H1 (cell line): ENCODE data around the gene GRK6. TPM values are rescaled to one million over a fixed set of nuclear protein-coding genes. Genes with fewer than 3 reads are reported as not detected.

ENCODE experiments used
- CTCF ChIA-PET: fragments of 300-600 bp; sonication (Branson Sonifier 250); formaldehyde crosslinking; loops from one replicate; lab custom pipeline; 2021; ENCODE audit not compliant: partially characterized antibody; lab: Charles Lee
- POLR2A ChIA-PET: fragments of 300-600 bp; sonication (Branson Sonifier 250); formaldehyde crosslinking; loops from one replicate; lab custom pipeline; 2021; ENCODE audit warnings: inconsistent platforms; ENCODE audit not compliant: partially characterized antibody; lab: Charles Lee
- DNase-seq, 2 experiments: peaks; one replicate each; pipeline versions ENCODE4 v3.0.0 to v3.0.0-alpha.2; 2010 to 2022; ENCODE audit warnings: low spot score in 2 of 2, low read depth in 1 of 2, mixed read lengths in 1 of 2
- FAIRE-seq: peaks from 2 replicates; lab custom pipeline; 2011; peaks lifted over from hg19 to GRCh38; lab: Jason Lieb, UNC
- H2AFZ ChIP-seq: 2 replicates; pipeline ENCODE4 v1.8.1; 2012; ENCODE audit warnings: low read length, inconsistent platforms
- H2AK5ac ChIP-seq: 2 replicates; pipeline ENCODE4 v1.6.1; 2013; ENCODE audit warnings: low read depth, low read length
- H2BK120ac ChIP-seq: replicated peaks from 2 replicates; pipeline ENCODE3; 2013; ENCODE audit warnings: low read depth, low read length, inconsistent platforms
- H2BK12ac ChIP-seq: 2 replicates; pipeline ENCODE4 v1.6.1; 2013; ENCODE audit warnings: low read depth, low read length
- H2BK15ac ChIP-seq: 2 replicates; pipeline ENCODE4 v1.6.1; 2013; ENCODE audit warnings: low read length
- H2BK20ac ChIP-seq: 2 replicates; pipeline ENCODE4 v1.6.1; 2013; ENCODE audit warnings: low read length
- H2BK5ac ChIP-seq: 2 replicates; pipeline ENCODE4 v1.6.1; 2013; ENCODE audit warnings: low read depth, low read length
- H3K14ac ChIP-seq: 2 replicates; pipeline ENCODE4 v1.6.1; 2013; ENCODE audit warnings: inconsistent platforms; ENCODE audit not compliant: insufficient read length
- H3K18ac ChIP-seq: 2 replicates; pipeline ENCODE4 v1.6.1; 2013; ENCODE audit warnings: low read length; ENCODE audit errors: extremely low read depth
- H3K23ac ChIP-seq: 2 replicates; pipeline ENCODE4 v1.6.1; 2013; ENCODE audit warnings: inconsistent platforms; ENCODE audit not compliant: insufficient read length
- H3K23me2 ChIP-seq: 2 replicates; pipeline ENCODE4 v1.6.1; 2013; ENCODE audit warnings: low read depth, low read length
- H3K27ac ChIP-seq: 2 replicates; pipeline ENCODE4 v1.6.1; 2011; ENCODE audit warnings: low read depth, low read length, inconsistent platforms
- H3K27me3 ChIP-seq, 4 experiments: replicated peaks in 1 of 4; 1 replicate in 1 of 4; 2 replicates in 3 of 4; pipeline versions ENCODE4 v1.6.1 to v1.8.1; 2011 to 2013; ENCODE audit warnings: low read length in 3 of 4, mild to moderate bottlenecking in 3 of 4, inconsistent platforms in 2 of 4, mixed read lengths in 2 of 4, moderate library complexity in 1 of 4; ENCODE audit not compliant: control insufficient read depth in 3 of 4, insufficient read depth in 3 of 4; ENCODE audit errors: extremely low read depth in 1 of 4
- H3K36me3 ChIP-seq, 4 experiments: 2 replicates each; pipeline versions ENCODE4 v1.6.1 to v1.8.1; 2011 to 2013; ENCODE audit warnings: mild to moderate bottlenecking in 4 of 4, low read length in 3 of 4, moderate library complexity in 2 of 4, control low read depth in 1 of 4, inconsistent platforms in 1 of 4; ENCODE audit not compliant: insufficient read depth in 4 of 4, control insufficient read depth in 2 of 4
- H3K4ac ChIP-seq: replicated peaks from 2 replicates; pipeline ENCODE3; 2013; ENCODE audit warnings: low read length, low read depth, mixed read lengths, inconsistent platforms; ENCODE audit not compliant: insufficient read length
- H3K4me1 ChIP-seq, 4 experiments: replicated peaks in 1 of 4; 1 replicate in 1 of 4; 2 replicates in 3 of 4; pipeline versions ENCODE4 v1.6.1 to v1.8.1; 2011 to 2013; ENCODE audit warnings: low read length in 3 of 4, inconsistent platforms in 2 of 4, mixed read lengths in 1 of 4; ENCODE audit not compliant: insufficient read depth in 4 of 4, control insufficient read depth in 3 of 4
- H3K4me2 ChIP-seq, 2 experiments: 2 replicates each; pipeline versions ENCODE4 v1.6.1 to v1.8.1; 2011 to 2013; ENCODE audit warnings: low read depth in 2 of 2, low read length in 2 of 2, control low read depth in 1 of 2, inconsistent platforms in 1 of 2, mild to moderate bottlenecking in 1 of 2; ENCODE audit not compliant: insufficient read depth in 1 of 2
- H3K4me3 ChIP-seq, 4 experiments: fragments of 200-600, 300-600 bp in 1 of 4; sonication (generic), shearing (Covaris generic), sonication (Bioruptor Twin) in 1 of 4; 2 replicates each; pipeline versions ENCODE4 v1.5.1 to v1.8.1; 2011 to 2016; ENCODE audit warnings: low read length in 4 of 4, low read depth in 3 of 4, control low read depth in 2 of 4, inconsistent platforms in 2 of 4, mild to moderate bottlenecking in 2 of 4, mixed read lengths in 1 of 4, moderate library complexity in 1 of 4; ENCODE audit not compliant: insufficient read depth in 2 of 4; ENCODE audit errors: extremely low read depth in 1 of 4
- H3K56ac ChIP-seq: replicated peaks from 2 replicates; pipeline ENCODE3; 2013; ENCODE audit warnings: low read depth, mild to moderate bottlenecking, mixed read lengths, low read length, inconsistent platforms; ENCODE audit not compliant: insufficient read length
- H3K79me1 ChIP-seq: 2 replicates; pipeline ENCODE4 v1.6.1; 2013; ENCODE audit warnings: low read depth, low read length, control low read depth
- H3K79me2 ChIP-seq, 2 experiments: 2 replicates each; pipeline versions ENCODE4 v1.6.1 to v1.8.1; 2012 to 2013; ENCODE audit warnings: low read length in 2 of 2, mild to moderate bottlenecking in 2 of 2, inconsistent platforms in 1 of 2; ENCODE audit not compliant: insufficient read depth in 2 of 2, control insufficient read depth in 1 of 2
- H3K9ac ChIP-seq, 4 experiments: replicated peaks in 1 of 4; 1 replicate in 1 of 4; 2 replicates in 3 of 4; pipeline versions ENCODE4 v1.6.1 to v1.8.1; 2011 to 2013; ENCODE audit warnings: low read depth in 3 of 4, low read length in 3 of 4, control low read depth in 2 of 4, mild to moderate bottlenecking in 2 of 4, moderate library complexity in 2 of 4, inconsistent platforms in 1 of 4; ENCODE audit errors: extremely low read depth in 1 of 4
- H3K9me3 ChIP-seq, 2 experiments: 2 replicates each; pipeline versions ENCODE4 v1.6.1 to v1.8.1; 2012 to 2013; ENCODE audit warnings: mild to moderate bottlenecking in 2 of 2, moderate library complexity in 2 of 2, control low read depth in 1 of 2, inconsistent platforms in 1 of 2, low read depth in 1 of 2, low read length in 1 of 2, mixed read lengths in 1 of 2; ENCODE audit not compliant: insufficient read depth in 2 of 2
- H4K20me1 ChIP-seq, 2 experiments: replicated peaks in 1 of 2; 2 replicates each; pipeline versions ENCODE3 to v1.8.1; 2011 to 2013; ENCODE audit warnings: inconsistent platforms in 2 of 2, low read length in 2 of 2, mild to moderate bottlenecking in 1 of 2; ENCODE audit not compliant: insufficient read depth in 2 of 2, control insufficient read depth in 1 of 2
- H4K5ac ChIP-seq: 2 replicates; pipeline ENCODE4 v1.6.1; 2013; ENCODE audit warnings: low read length, low read depth, mixed read lengths, inconsistent platforms; ENCODE audit not compliant: insufficient read length
- H4K8ac ChIP-seq: 2 replicates; pipeline ENCODE4 v1.8.0; 2013; ENCODE audit warnings: mild to moderate bottlenecking, moderate library complexity, low read length, inconsistent platforms; ENCODE audit not compliant: insufficient read depth; ENCODE audit errors: extremely low read depth
- H4K91ac ChIP-seq: replicated peaks from 2 replicates; pipeline ENCODE3; 2013; ENCODE audit warnings: low read length, mixed read lengths, inconsistent platforms; ENCODE audit not compliant: insufficient read length
- FOSL1 ChIP-seq: IDR thresholded peaks from 2 replicates; pipeline ENCODE4 v1.6.1; 2011; ENCODE audit warnings: mild to moderate bottlenecking, low read depth, low read length, moderate library complexity; ENCODE audit not compliant: insufficient read depth
- KDM4A ChIP-seq: IDR thresholded peaks from one replicate; pipeline ENCODE4 v1.7.1; 2012; ENCODE audit warnings: low read depth, mild to moderate bottlenecking, moderate library complexity, low read length, inconsistent platforms; ENCODE audit not compliant: severe bottlenecking
- PHF8 ChIP-seq: fragments of 200-600 bp; sonication (generic); conservative IDR thresholded peaks from 2 replicates; pipeline ENCODE4 v1.7.1; 2012; ENCODE audit warnings: low read depth, mild to moderate bottlenecking, inconsistent platforms, low read length, moderate library complexity
- POLR2AphosphoS5 ChIP-seq: IDR thresholded peaks from 2 replicates; pipeline ENCODE4 v1.6.1; 2011; ENCODE audit warnings: low read depth, low read length
- POU5F1 ChIP-seq: IDR thresholded peaks from 2 replicates; pipeline ENCODE4 v1.6.1; 2011; ENCODE audit warnings: low read depth, mild to moderate bottlenecking, low read length, moderate library complexity
- RAD21 ChIP-seq, 2 experiments: IDR thresholded peaks in 1 of 2; conservative IDR thresholded peaks in 1 of 2; 2 replicates each; pipeline ENCODE4 v1.6.1; 2011; ENCODE audit warnings: low read depth in 2 of 2, low read length in 2 of 2, improper control_type of control experiment in 1 of 2, inconsistent platforms in 1 of 2, mild to moderate bottlenecking in 1 of 2, moderate library complexity in 1 of 2
- TAF1 ChIP-seq: IDR thresholded peaks from 2 replicates; pipeline ENCODE4 v1.6.1; 2011; ENCODE audit warnings: mild to moderate bottlenecking, low read depth, low read length
- TAF7 ChIP-seq: optimal IDR thresholded peaks from 2 replicates; pipeline ENCODE3; 2011; ENCODE audit warnings: low read depth, mild to moderate bottlenecking, inconsistent platforms, low read length, moderate library complexity, borderline replicate concordance
- WGBS, 2 experiments: shearing (Covaris generic) in 1 of 2; methylation state at CpG; one replicate each; pipeline versions ENCODE4 v1.1.6 to v1.1.7; 2013 to 2015; ENCODE audit warnings: low lambda C conversion rate in 2 of 2, mixed read lengths in 2 of 2, inconsistent platforms in 1 of 2, low coverage in 1 of 2, missing lambda C conversion rate in 1 of 2; ENCODE audit not compliant: insufficient replicate concordance in 2 of 2, insufficient coverage in 1 of 2, insufficient read length in 1 of 2; ENCODE audit errors: extremely low coverage in 1 of 2, missing lambda C conversion rate in 1 of 2; 5-methylcytosine and 5-hydroxymethylcytosine counted together
- polyA plus RNA-seq, 7 experiments: library from polyadenylated mRNA; depleted of rRNA in 3 of 7; stranded (reverse) in 5 of 7; unstranded in 2 of 7; fragments of >200 nt in 5 of 7; fragments of 200-250 nt in 2 of 7; gene quantifications; 1 replicate in 5 of 7; 2 replicates in 1 of 7; 4 replicates in 1 of 7; pipeline versions ENCODE4 v1.2.1 to v1.2.3, GENCODE V29; 2011 to 2013; ENCODE audit warnings: missing spikeins in 2 of 7, mixed read lengths in 2 of 7
- total RNA-seq: library from RNA; stranded (reverse); fragmentation: NEBNext Ultra II Directional; extraction: Animal tissue kit (Norgen Biotek cat#: 25700); gene quantifications from 2 replicates; pipeline ENCODE4 v1.2.1, GENCODE V29; 2021

The GRK6 gene
- total and polyA plus RNA-seq, 2 of the 8 experiments (the other 6 are each of a cell fraction or from before 2014, with no cell fraction given) = 31.8 to 57.8 TPM

DNA sequence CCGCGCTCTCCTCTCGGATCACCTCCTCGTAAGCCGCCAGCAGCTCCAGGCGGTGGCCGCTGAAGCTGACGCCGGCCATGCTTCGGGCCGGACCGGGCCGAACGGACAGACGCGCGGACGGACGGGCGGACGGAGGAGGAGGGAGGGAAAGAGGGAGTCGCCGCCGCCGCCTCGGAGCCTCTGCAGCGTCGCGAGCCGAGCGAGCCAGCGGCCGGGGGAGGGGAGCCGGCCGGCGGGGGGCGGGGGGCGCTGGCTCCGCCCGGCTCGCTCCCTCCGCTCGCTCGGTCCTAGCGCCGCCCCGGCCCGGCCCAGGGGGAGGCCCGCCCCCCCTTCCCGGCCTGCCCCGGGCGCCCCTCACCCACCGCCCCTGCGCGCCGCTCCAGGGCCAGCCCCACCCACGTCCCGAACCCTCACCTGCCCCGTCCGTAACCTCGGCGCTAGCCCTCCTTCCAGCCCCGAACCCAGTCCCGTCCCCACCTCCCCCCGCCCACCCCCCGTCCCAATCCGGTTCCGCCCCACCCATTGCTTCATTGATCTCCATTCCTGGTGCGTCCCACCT lies 47.0 kb downstream of the GRK6 start, which contains the start of gene DBN1:
Gene DBN1, minus strand, starts transcription at position 192 of the 559 bp plus-strand sequence. Its CDS starts 113 bp downstream, at position 79.
- H3K4me1 ChIP-seq = peaks cover 11 to 46% (median 39%) of the 10 kb centered on the region in 4 experiments
- H3K27me3 ChIP-seq = no peaks in the 10 kb centered on the region
- peak within 1 kb of the TSS; percentile 98; the same call in 1 of the 2 replicates for H4K8ac ChIP-seq
- no peaks in the 10 kb centered on the region for H3K9me3 ChIP-seq
- H3K27ac ChIP-seq = peak within 1 kb of the TSS; percentile 90
- H2AFZ ChIP-seq = no peak within 1 kb of the TSS
- peak in 1 of 2 experiments; percentile 74 for DNase-seq
- H3K56ac ChIP-seq = peak within 1 kb of the TSS; percentile 95
- WGBS, 2 experiments = 17% methylated on average over 1 of the region's 69 CpGs; no CpG with 5 or more reads in 1 of the 2 experiments
- peak within 1 kb of the TSS; percentile 90 for H2BK20ac ChIP-seq
- H4K20me1 ChIP-seq = peaks cover 26 to 27% of the 10 kb centered on the region in 2 experiments
- H3K36me3 ChIP-seq = peaks cover 5 to 26% (median 9%) of the 10 kb centered on the region in 4 experiments; a peak in 6 of 8 replicates
- peak within 1 kb of the TSS; percentile 97; the same call in 1 of the 2 replicates for H2BK5ac ChIP-seq
- H3K23ac ChIP-seq = no peak within 1 kb of the TSS
- peak within 1 kb of the TSS; percentile 97 for H4K5ac ChIP-seq
- peak within 1 kb of the TSS; percentile 78 to 96 (median 88) for H3K4me3 ChIP-seq
- peaks cover 14 to 42% of the 10 kb centered on the region in 2 experiments for H3K79me2 ChIP-seq
- H2BK15ac ChIP-seq = peak within 1 kb of the TSS; percentile 99
- no peak within 1 kb of the TSS for H3K14ac ChIP-seq
- POLR2A ChIA-PET = interaction anchor here (3.0 to 67.5 kb wide), 3 partner anchors 4 to 43 kb away, joined by 13 to 3349 read pairs (median 3349); partner anchors contain the start of genes DBN1, DDX41, DOK3 and PDLIM7
- H4K91ac ChIP-seq = peak within 1 kb of the TSS; percentile 96
- no peak within 1 kb of the TSS for H2BK120ac ChIP-seq
- H3K9ac ChIP-seq = peak within 1 kb of the TSS; percentile 89 to 100 (median 92)
- FAIRE-seq = no peak
- peak within 1 kb of the TSS; percentile 88; the same call in 1 of the 2 replicates for H2AK5ac ChIP-seq
- H3K4ac ChIP-seq = peak within 1 kb of the TSS; percentile 98
- peaks cover 3% of the 10 kb centered on the region for H3K23me2 ChIP-seq
- H3K4me2 ChIP-seq = peak within 1 kb of the TSS; percentile 76 to 78
- peaks cover 21% of the 10 kb centered on the region for H3K79me1 ChIP-seq
- peak within 1 kb of the TSS; percentile 98 for H3K18ac ChIP-seq
- CTCF ChIA-PET = interaction anchor here (1.2 to 10.4 kb wide), 7 partner anchors 14 to 34 kb away, joined by 4 to 162 read pairs (median 35); partner anchors contain the start of gene PDLIM7
- H2BK12ac ChIP-seq = peak within 1 kb of the TSS; percentile 94; the same call in 1 of the 2 replicates
- peak; percentile 85 for TF ChIP-seq TAF7
- no peak for TF ChIP-seq POU5F1
- TF ChIP-seq POLR2AphosphoS5 = peak; percentile 83; the same call in 1 of the 2 replicates
- no peak for TF ChIP-seq RAD21 (IDR thresholded peaks at IDR 0.05 in 1 of 2, conservative IDR thresholded peaks at IDR 0.05 in 1 of 2; ENCODE audit: low read depth in 2 of 2, low read length in 2 of 2)
- TF ChIP-seq FOSL1 = peak; percentile 87
- peak; percentile 79 for TF ChIP-seq TAF1
- TF ChIP-seq KDM4A = peak; percentile 2
- peak; percentile 66; the same call in 1 of the 2 replicates for TF ChIP-seq PHF8
